Heart right ventricle (tissue), 16 donors: Measurements from ENCODE around the gene ADCY7. TPM values are rescaled to one million over a fixed set of nuclear protein-coding genes. Genes with fewer than 3 reads are reported as not detected.
"Not testable (repeated sequence)": the region's sequence is repeated elsewhere in the genome, so short reads cannot be mapped to it uniquely, and the experiment has no call there.

Experiments
- ATAC-seq, 8 donors: fragments of 200-7000 bp; cut with Tn5 transposase; one replicate each; pipeline ENCODE4 v1.9.1; 2020; ENCODE audit warnings: mild to moderate bottlenecking in 8 of 8, moderate library complexity in 8 of 8, moderate number of reproducible peaks in 1 of 8
- DNase-seq, 2 donors: peaks; one replicate each; pipeline ENCODE4 v3.0.0-alpha.2; 2020
- H3K27ac ChIP-seq, 10 donors: fragments of 200-600 bp; sonication (generic) in 2 of 10; one replicate each; pipeline versions ENCODE4 v1.5.0 to v1.8.0; 2020 to 2022; ENCODE audit warnings: mild to moderate bottlenecking in 3 of 10
- H3K27me3 ChIP-seq, 7 donors: fragments of 200-600 bp; one replicate each; pipeline ENCODE4 v1.8.0; 2021 to 2022; ENCODE audit warnings: mild to moderate bottlenecking in 2 of 7
- H3K36me3 ChIP-seq, 9 donors: fragments of 200-600 bp; sonication (generic) in 1 of 9; one replicate each; pipeline versions ENCODE4 v1.5.0 to v1.8.0; 2020 to 2022; ENCODE audit warnings: mild to moderate bottlenecking in 2 of 9
- H3K4me1 ChIP-seq, 9 donors: fragments of 200-600 bp; sonication (generic) in 1 of 9; one replicate each; pipeline versions ENCODE4 v1.5.0 to v1.8.0; 2020 to 2022; ENCODE audit warnings: mild to moderate bottlenecking in 4 of 9
- H3K4me3 ChIP-seq, 10 donors: fragments of 200-600 bp; sonication (generic) in 2 of 10; one replicate each; pipeline versions ENCODE4 v1.5.0 to v1.8.0; 2020 to 2022; ENCODE audit warnings: mild to moderate bottlenecking in 7 of 10, moderate library complexity in 2 of 10
- H3K9me3 ChIP-seq, 11 donors: fragments of 200-600 bp in 10 of 11; sonication (generic) in 2 of 11; one replicate each; pipeline versions ENCODE4 v1.5.0 to v1.8.0; 2013 to 2022; ENCODE audit warnings: mild to moderate bottlenecking in 2 of 11, control low read depth in 1 of 11, moderate library complexity in 1 of 11
- WGBS, 2 donors: extraction: QIAGEN DNeasy Blood & Tissue Kit; methylation state at CpG; one replicate each; pipeline ENCODE4 v1.1.7; 2013; ENCODE audit warnings: inconsistent platforms in 1 of 2; 5-methylcytosine and 5-hydroxymethylcytosine counted together
- intact Hi-C, 10 donors: fragments of 100-400 bp; cut with DNase I; formaldehyde crosslinking; loops; one replicate each; pipeline versions ENCODE4 v1.11.1 to v1.14.2; 2022
- polyA plus RNA-seq, 2 donors: library from polyadenylated mRNA; stranded (reverse); fragments of 200-250 nt; gene quantifications; one replicate each; pipeline ENCODE4 v1.2.3, GENCODE V29; 2013
- total RNA-seq, 10 donors: library from RNA; stranded (reverse); fragmentation: NEBNext Ultra II Directional in 3 of 10; extraction: Animal tissue kit (Norgen Biotek cat#: 25700) in 3 of 10; gene quantifications; one replicate each; pipeline versions ENCODE4 v1.2.1 to v1.2.4, GENCODE V29; 2021 to 2023
- TF ChIP-seq, protein P1 (sequence below), 9 donors: fragments of 200-600 bp; sonication (generic) in 2 of 9; IDR thresholded peaks; one replicate each; pipeline versions ENCODE4 v1.5.0 to v1.8.0; 2021 to 2022; ENCODE audit warnings: antibody characterized with exemption in 9 of 9, mild to moderate bottlenecking in 5 of 9, moderate library complexity in 1 of 9
- donor health status: Arrhythmogenic right ventricular cardiomyopathy.
- donor health status: ischemic (EF 13 %, LVEDD 7.1; RV severe dilation, severe dysfunction).
- donor health status: healthy with polysubstance abuse.
- donor health status: DM: no; HTN: yes; CAD: no.
- donor health status: DM: no; HTN: no; CAD: no.
- donor health status: ischemic (EF 25% LVEDD 6.9; RV normal size, moderate dysfunction).
- donor health status: ischemic (EF 25% LVEDD 5.7; RV mildly dilated, moderate dysfunction).
- donor health status: healthy.
- donor health status: DM: yes; HTN: yes; CAD: no.
- donor health status: Ischemic cardiomyopathy.
- donor health status: ischemic (EF 35%, LVEDD 5.7; RV mildly dilated, moderate dysfunction).
- donor health status: nonischemic (EF 11% LVEDD 7.7; RV severe dilation, severe dysfunction).
- donor health status: DM: yes; HTN: yes; CAD: no.
- donor health status: PGD.
- donor health status: ischemic (EF 29% LVEDD 5.4; RV normal size, mild dysfunction).
- donor health status: nonischemic (EF 23%, LVEDD 6.1; RV moderate dilation, normal function).

ADCY7 gene
- total and polyA plus RNA-seq, 12 donors: 2.2 to 25.5 (median 4.7) TPM

DNA sequence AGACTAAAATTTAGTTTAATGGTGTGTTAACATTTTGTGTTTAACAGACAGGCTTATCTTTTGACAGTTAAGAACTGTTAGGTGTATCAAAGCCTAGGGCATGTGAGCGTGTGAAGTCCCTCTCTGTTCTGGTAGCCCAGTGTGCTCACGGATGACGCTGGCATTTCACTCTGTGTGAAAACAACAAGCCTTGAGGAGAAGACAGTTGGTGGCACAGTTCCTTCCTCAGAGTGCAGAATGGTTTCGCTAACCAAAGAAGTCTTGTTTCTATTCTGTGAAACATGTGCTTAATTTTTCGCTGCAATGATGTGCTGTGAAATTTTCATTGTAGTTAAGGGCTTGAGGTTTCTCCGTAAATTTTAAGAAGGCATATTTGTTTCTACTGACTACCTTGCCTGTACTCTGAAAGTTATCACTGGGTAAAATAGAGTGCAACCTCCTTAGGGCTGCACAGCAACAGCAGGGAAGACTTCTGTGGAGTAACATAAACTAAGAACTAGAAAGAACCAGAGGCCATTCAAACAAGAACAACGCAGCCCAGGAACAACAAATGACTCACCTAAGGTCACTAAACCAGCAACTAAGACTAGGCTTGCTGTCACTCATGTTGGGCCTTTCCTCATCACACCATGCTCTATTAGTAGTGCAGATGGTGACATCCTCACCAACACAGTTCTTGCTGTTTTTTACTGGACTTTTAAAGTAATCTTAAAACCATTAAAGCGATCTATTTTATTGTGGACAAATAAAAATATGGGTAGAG, 69.0 kb downstream of the ADCY7 start:
- TF ChIP-seq, protein P1, sequence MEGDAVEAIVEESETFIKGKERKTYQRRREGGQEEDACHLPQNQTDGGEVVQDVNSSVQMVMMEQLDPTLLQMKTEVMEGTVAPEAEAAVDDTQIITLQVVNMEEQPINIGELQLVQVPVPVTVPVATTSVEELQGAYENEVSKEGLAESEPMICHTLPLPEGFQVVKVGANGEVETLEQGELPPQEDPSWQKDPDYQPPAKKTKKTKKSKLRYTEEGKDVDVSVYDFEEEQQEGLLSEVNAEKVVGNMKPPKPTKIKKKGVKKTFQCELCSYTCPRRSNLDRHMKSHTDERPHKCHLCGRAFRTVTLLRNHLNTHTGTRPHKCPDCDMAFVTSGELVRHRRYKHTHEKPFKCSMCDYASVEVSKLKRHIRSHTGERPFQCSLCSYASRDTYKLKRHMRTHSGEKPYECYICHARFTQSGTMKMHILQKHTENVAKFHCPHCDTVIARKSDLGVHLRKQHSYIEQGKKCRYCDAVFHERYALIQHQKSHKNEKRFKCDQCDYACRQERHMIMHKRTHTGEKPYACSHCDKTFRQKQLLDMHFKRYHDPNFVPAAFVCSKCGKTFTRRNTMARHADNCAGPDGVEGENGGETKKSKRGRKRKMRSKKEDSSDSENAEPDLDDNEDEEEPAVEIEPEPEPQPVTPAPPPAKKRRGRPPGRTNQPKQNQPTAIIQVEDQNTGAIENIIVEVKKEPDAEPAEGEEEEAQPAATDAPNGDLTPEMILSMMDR (IDR thresholded peaks at IDR 0.05): no peak
- Histone ChIP-seq H3K36me3 (peaks cover 0 to 93% (median 17%) of the 10 kb centered on the region in 9 donors), H3K4me1 (peaks cover 0 to 16% (median 0%) of the 10 kb centered on the region in 9 donors), H3K4me3 (no peak overlapping the region), H3K27ac (peak overlapping the region in 1 of 10 donors; percentile 26), H3K9me3 (peaks cover 0 to 4% (median 0%) of the 10 kb centered on the region in 11 donors), H3K27me3 (no peaks in the 10 kb centered on the region)
- DNase-seq: no peak
- intact Hi-C loops: no loop called here
- WGBS, 2 donors: 87 to 90% methylated on average over 8 of the region's 8 CpGs
- ATAC-seq: no peak

DNA sequence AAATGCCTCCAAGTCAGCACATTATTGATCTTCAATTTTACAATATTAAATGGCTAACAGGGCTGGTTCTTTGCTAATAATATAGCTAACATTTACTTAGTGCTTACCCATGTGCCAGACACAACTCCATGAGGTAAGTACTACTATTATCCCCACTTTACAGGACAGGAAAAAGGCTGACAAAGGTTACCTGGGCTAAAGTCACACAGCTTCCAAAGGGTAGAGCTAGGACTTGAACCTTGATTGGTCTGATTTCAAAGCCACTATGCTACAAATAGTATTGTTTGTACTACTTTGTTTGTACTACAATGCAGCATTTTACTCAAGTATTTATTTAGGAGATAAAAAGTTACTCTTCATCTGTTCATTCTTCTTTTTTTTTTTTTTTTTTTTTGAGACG, 70.5 kb downstream of the ADCY7 start:
- Histone ChIP-seq H3K27me3 (no peaks in the 10 kb centered on the region), H3K27ac (no peak overlapping the region), H3K4me3 (no peak overlapping the region), H3K36me3 (peaks cover 0 to 90% (median 17%) of the 10 kb centered on the region in 9 donors), H3K4me1 (peaks cover 0 to 16% (median 0%) of the 10 kb centered on the region in 9 donors), H3K9me3 (peaks cover 0 to 4% (median 0%) of the 10 kb centered on the region in 11 donors)
- TF ChIP-seq, protein P1 (IDR thresholded peaks at IDR 0.05): no peak
- DNase-seq (no peak), ATAC-seq (no peak)
- intact Hi-C loops: no loop called here
- no CpG with 5 or more reads among the region's 1 CpG for WGBS, 2 donors

DNA sequence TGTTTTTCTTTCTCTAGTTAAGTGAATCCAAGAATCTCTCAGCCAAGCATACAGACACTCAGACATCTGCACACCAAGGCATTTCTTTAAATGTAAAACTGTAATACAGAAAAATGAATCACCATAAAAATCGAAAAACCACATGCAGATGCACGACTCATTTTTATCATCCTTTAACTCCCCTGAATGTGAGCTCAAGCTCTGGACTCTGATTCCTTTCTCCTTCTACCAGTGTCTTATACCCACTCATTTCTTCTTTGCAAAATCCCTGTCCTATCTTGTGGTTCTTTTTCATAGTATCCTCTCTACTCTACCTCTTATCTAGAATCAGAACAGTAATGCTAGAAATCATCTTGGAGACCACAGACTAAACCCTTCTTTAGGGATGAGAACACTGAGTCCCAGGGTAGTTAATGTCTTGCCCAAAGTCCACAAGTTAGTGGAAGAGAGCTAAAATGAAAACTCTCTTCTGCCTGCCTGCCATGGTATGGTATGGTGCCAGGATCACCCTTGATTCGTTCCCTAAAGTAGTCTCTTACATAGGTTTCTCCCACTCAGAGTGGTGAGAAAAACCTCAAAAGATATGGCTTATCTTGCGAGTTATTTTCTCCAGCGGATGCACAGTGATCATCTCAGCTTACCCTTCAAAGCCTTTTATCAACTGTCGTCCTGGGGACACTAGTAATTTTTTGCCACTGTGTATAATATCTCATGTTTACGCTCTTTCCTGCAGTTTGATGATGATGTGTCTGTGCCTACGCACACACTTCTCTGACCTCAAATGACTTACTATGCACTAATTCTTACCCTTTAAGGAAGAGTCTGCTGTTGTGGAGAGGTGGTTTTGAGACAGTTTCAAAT, 72.2 kb downstream of the ADCY7 start:
- intact Hi-C loops: no loop called here
- no peak for ATAC-seq

DNA sequence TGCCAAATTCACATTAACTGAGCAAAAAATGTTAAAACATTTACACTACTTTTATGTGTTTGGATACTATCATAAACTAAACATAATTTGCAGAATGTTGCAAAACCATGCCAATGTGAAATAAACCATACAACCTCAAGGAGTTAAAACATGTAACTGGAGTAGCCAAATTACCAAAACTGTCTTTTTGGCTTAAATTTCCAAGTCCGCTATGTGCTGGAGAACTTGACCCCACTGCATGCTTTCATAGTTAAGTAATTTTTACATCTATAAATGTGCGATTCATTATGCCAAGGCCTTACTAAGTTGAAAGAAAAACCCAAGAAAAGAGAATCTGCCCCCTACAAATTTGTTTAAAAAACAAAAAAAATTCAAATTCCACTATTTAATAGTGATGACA, 74.2 kb downstream of the ADCY7 start:
- H3K9me3 ChIP-seq: no peaks in the 10 kb centered on the region
- no peak overlapping the region for H3K4me3 ChIP-seq
- no peaks in the 10 kb centered on the region for H3K27me3 ChIP-seq
- peaks cover 0 to 16% (median 0%) of the 10 kb centered on the region in 9 donors for H3K4me1 ChIP-seq
- ATAC-seq (no peak), DNase-seq (no peak)
- TF ChIP-seq, protein P1 (IDR thresholded peaks at IDR 0.05): no peak
- H3K36me3 ChIP-seq: peaks cover 0 to 86% (median 27%) of the 10 kb centered on the region in 9 donors
- no peak overlapping the region for H3K27ac ChIP-seq
- 78 to 82% methylated on average over 2 of the region's 2 CpGs for WGBS, 2 donors
- intact Hi-C loops: no loop called here

More for the DNA sequence above, 72.2 kb downstream of the ADCY7 start:
- Histone ChIP-seq H3K27ac (peak overlapping the region in 1 of 10 donors; percentile 10), H3K36me3 (peaks cover 0 to 90% (median 25%) of the 10 kb centered on the region in 9 donors), H3K9me3 (no peaks in the 10 kb centered on the region), H3K4me1 (peaks cover 0 to 16% (median 0%) of the 10 kb centered on the region in 9 donors), H3K4me3 (no peak overlapping the region), H3K27me3 (no peaks in the 10 kb centered on the region)
- TF ChIP-seq, protein P1 (IDR thresholded peaks at IDR 0.05): no peak
- 87 to 89% methylated on average over 8 of the region's 8 CpGs for WGBS, 2 donors
- no peak for DNase-seq

DNA sequence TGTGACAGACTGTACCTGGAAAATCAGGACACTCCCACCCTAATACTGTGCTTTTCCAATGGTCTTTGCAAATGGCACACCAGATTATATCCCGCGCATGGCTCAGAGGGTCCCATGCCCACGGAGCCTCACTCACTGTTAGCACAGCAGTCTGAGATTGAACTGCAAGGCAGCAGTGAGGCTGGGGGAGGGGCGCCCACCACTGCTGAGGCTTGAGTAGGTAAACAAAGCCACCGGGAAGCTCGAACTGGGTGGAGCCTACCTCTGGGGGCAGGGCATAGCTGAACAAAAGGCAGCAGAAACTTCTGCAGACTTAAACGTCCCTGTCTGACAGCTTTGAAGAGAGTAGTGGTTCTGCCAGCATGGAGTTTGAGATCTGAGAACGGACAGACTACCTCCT, 77.2 kb downstream of the ADCY7 start:
- H3K27ac ChIP-seq, H3K4me3 ChIP-seq, ATAC-seq, intact Hi-C loops, H3K4me1 ChIP-seq, H3K27me3 ChIP-seq, H3K9me3 ChIP-seq, DNase-seq: not testable (repeated sequence)
- H3K36me3 ChIP-seq: peaks cover 0 to 78% (median 27%) of the 10 kb centered on the region in 9 donors
- 82 to 85% methylated on average over 8 of the region's 8 CpGs for WGBS, 2 donors

DNA sequence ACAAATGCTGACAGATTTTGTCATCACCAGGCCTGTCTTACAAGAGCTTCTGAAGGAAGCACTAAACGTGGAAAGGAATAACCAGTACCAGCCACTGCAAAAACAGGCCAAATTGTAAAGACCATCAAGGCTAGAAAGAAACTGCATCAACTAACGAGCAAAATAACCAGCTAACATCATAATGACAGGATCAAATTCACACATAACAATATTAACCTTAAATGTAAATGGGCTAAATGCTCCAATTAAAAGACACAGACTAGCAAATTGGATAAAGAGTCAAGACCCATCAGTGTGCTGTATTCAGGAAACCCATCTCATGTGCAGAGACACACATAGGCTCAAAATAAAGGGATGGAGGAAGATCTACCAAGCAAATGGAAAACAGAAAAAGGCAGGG, 78.9 kb downstream of the ADCY7 start:
- H3K9me3 ChIP-seq, intact Hi-C loops, H3K4me3 ChIP-seq, H3K27me3 ChIP-seq, ATAC-seq, H3K4me1 ChIP-seq, DNase-seq, H3K27ac ChIP-seq: not testable (repeated sequence)
- H3K36me3 ChIP-seq: peaks cover 0 to 77% (median 22%) of the 10 kb centered on the region in 9 donors
- 85 to 87% methylated on average over 2 of the region's 2 CpGs for WGBS, 2 donors
